GM12864 (cell line): ENCODE data around the gene MBD3L3.

Experiments
- DNase-seq: peaks from one replicate; pipeline ENCODE4 v3.0.0-alpha.2; 2011; ENCODE audit warnings: low read depth
- H3K4me3 ChIP-seq: 2 replicates; pipeline ENCODE4 v1.5.1; 2011; ENCODE audit warnings: mild to moderate bottlenecking, low read depth, low read length, control low read depth
- TF ChIP-seq, protein P1 (sequence below): IDR thresholded peaks from 2 replicates; pipeline ENCODE4 v1.5.1; 2011; ENCODE audit warnings: low read depth, mild to moderate bottlenecking, moderate library complexity, low read length, control low read depth, inconsistent platforms; ENCODE audit errors: missing control alignments

Gene MBD3L3

DNA sequence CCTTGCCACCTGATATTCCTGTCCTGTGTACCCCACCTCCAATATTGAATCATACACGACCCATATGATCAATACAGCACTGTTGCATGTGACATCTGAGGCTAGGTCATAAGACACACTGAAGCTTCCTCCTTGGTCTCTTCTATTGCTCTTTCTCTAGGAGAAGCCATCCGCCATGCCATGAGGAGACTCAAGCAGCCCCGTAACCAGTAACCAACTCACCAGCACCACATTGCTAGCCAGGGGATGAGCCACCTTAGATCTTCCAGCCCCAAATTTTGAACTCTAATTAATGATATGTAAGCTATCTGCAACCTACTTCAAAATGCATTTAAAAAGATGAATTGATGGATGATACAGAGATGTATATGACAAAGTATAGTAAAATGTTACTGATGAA, 39.6 kb upstream of the MBD3L3 start:
- no peak for DNase-seq
- TF ChIP-seq, protein P1, sequence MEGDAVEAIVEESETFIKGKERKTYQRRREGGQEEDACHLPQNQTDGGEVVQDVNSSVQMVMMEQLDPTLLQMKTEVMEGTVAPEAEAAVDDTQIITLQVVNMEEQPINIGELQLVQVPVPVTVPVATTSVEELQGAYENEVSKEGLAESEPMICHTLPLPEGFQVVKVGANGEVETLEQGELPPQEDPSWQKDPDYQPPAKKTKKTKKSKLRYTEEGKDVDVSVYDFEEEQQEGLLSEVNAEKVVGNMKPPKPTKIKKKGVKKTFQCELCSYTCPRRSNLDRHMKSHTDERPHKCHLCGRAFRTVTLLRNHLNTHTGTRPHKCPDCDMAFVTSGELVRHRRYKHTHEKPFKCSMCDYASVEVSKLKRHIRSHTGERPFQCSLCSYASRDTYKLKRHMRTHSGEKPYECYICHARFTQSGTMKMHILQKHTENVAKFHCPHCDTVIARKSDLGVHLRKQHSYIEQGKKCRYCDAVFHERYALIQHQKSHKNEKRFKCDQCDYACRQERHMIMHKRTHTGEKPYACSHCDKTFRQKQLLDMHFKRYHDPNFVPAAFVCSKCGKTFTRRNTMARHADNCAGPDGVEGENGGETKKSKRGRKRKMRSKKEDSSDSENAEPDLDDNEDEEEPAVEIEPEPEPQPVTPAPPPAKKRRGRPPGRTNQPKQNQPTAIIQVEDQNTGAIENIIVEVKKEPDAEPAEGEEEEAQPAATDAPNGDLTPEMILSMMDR: no peak
- H3K4me3 ChIP-seq: no peak overlapping the region; the same call in 1 of the 2 replicates

DNA sequence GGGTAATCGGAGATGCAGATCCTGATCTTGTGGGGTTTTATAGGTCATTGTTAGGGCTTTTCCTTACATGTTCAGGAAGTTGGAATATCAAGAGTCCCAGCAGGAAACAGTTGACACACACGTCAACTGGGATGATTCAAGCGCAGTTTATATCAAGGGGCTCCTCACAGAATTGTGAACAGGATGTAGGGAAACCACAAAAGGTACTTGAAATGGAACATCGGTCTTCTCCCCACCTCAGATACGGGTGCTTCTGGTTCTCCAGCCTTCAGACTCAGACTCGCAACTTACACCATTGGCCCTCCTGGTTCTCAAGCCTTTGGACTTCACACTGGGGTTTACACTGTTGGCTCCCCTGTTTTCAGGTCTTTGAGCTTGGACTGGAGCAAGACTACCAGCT, 30.5 kb upstream of the MBD3L3 start:
- DNase-seq: no peak
- TF ChIP-seq, protein P1: no peak
- no peak overlapping the region for H3K4me3 ChIP-seq

DNA sequence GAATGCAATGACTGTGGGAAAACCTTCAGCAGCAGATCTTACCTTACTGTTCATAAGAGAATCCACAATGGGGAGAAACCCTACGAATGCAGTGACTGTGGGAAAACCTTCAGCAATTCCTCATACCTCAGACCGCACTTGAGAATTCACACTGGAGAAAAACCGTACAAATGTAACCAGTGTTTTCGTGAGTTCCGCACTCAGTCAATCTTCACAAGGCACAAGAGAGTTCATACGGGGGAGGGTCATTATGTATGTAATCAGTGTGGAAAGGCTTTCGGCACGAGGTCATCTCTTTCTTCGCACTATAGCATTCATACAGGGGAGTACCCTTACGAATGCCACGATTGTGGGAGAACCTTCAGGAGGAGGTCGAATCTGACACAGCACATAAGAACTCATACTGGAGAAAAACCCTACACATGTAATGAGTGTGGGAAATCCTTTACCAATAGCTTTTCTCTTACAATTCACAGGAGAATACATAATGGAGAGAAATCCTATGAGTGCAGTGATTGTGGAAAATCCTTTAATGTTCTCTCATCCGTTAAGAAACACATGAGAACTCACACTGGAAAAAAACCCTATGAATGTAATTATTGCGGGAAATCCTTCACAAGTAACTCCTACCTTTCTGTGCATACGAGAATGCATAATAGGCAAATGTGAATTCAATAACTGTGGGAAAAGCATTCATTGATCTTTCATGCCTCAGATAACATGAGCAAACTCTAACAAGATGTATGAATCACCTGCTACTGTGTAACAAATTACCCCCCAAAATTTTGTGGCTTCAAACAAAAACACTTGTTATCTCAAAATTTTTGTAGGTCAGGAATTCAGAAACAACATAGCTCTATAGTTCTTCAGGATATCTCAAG, 24.8 kb upstream of the MBD3L3 start:
- no peak for DNase-seq
- TF ChIP-seq, protein P1: no peak
- no peak overlapping the region for H3K4me3 ChIP-seq

DNA sequence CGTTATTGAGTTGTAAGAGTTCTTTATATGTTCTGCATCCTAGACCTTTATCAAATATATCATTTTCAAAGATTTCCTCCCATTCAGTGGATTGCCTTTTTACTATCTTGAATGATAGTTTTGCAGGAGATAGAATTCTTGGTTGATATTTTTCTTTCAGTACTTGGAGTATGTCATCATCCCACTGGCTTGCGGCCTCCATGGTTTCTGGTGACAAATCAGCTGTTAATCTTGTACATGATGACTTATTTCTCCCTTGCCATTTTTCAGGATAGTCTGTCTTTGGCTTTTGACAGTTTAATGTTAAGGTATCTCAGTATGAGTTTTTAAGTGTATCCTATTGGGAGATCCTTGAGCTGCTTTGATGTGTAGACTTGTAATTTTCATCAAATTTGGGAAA, 19.5 kb upstream of the MBD3L3 start:
- H3K4me3 ChIP-seq: no peak overlapping the region
- no peak for DNase-seq
- TF ChIP-seq, protein P1: no peak

DNA sequence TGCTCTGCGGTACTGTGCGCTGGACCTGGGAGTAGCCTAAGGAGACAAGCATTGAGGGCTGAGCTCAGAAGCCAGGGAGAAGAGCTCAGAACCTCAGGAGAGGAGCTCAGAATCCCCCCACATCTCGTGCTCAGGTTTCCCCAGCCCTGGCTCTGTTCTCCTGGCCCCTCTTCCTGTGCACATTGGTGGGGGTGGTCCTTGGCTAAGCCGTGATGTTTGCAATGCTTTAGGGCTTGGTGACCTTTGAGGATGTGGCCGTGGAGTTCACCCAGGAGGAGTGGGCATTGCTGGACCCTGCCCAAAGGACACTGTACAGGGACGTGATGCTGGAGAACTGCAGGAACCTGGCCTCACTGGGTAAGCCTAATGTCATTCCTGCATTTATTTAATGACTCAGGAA, 17.7 kb upstream of the MBD3L3 start:
- TF ChIP-seq, protein P1: no peak
- DNase-seq: no peak
- no peak overlapping the region for H3K4me3 ChIP-seq

DNA sequence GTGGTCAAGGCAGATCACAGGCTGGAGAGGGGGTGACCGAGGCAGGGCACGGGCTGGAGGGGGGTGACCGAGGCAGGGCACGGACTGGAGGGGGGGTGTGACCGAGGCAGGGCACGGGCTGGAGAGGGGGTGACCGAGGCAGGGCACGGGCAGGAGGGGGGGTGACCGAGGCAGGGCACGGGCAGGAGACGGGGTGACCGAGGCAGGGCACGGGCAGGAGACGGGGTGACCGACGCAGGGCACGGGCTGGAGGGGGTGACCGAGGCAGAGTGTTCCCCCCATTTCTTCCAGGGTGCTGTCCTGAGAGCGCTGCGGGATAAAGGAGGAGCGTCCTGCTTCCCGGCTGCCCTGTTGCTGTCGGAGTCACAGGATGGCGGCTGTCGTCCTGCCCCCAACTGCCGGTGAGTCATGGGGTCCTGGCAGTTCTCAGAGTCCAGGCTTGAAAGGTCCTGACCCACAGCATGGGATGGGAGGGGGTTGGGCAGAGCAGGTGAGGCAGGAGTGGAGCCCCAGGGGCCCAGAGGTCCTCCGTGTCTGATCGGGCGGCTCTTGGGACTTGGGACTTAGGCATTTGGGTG, 16.3 kb upstream of the MBD3L3 start:
- no peak for DNase-seq
- TF ChIP-seq, protein P1: no peak
- no peak overlapping the region for H3K4me3 ChIP-seq
